Left colon (tissue), 2 donors: ENCODE results near the gene ELOA2. TPM values are rescaled to one million over a fixed set of nuclear protein-coding genes. Genes with fewer than 3 reads are reported as not detected.
"Not testable (repeated sequence)": the region's sequence is repeated elsewhere in the genome, so short reads cannot be mapped to it uniquely, and the experiment has no call there.

Source experiments
- ATAC-seq: fragments of 200-7000 bp; cut with Tn5 transposase; one replicate; pipeline ENCODE4 v1.9.1; 2020; ENCODE audit warnings: mild to moderate bottlenecking, moderate library complexity
- DNase-seq, 2 donors: peaks; one replicate each; pipeline ENCODE4 v3.0.0-alpha.2; 2020
- intact Hi-C, 2 donors: fragments of 100-400 bp; cut with DNase I in 1 of 2; cut with micrococcal nuclease in 1 of 2; formaldehyde crosslinking; loops; one replicate each; pipeline versions ENCODE4 v1.11.2 to v1.14.0; 2022; cut with DNase I, micrococcal nuclease
- total RNA-seq, 2 donors: library from RNA; stranded (reverse); fragmentation: NEBNext Ultra II Directional; extraction: Animal tissue kit (Norgen Biotek cat#: 25700); gene quantifications; one replicate each; pipeline ENCODE4 v1.2.1, GENCODE V29; 2021
- donor health status: DM: no; HTN: no; CAD: no.
- donor health status: DM: yes; HTN: yes; CAD: no.

Gene ELOA2
- total RNA-seq, 2 donors from 2014 or later = not detected

- ATAC-seq = peak; percentile 28
- DNase-seq, intact Hi-C loops: not testable (repeated sequence)
Observed at GRCh38 chr18:47023769-47024465, 11.5 kb downstream of the ELOA2 start.

DNA sequence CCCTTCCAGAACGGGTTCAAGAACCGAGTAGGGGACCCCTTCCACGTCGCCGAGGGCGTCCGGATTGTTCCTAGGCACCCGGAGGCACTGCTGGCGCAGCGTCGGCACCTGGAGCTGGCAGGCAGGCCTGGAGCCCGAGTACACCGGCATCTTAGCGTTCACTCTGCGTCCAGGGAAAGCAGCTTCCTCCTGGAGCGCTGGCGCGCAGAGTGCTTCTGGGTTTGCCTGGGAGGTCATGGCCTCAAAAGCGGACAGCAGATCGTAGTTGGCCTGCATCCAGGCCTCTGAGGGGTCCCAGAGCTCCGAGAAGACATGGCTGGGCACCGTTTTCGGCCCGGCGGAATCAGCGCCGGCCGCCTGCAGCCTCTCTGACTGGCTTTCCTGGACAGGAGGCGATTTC lies 12.6 kb downstream of the ELOA2 start:
- intact Hi-C loops, ATAC-seq: not testable (repeated sequence)

GRCh38 chr18:47020757-47021156 lies 14.7 kb downstream of the ELOA2 start:
- ATAC-seq, intact Hi-C loops, DNase-seq: not testable (repeated sequence)

More for the DNA sequence above, 12.6 kb downstream of the ELOA2 start:
- not testable (repeated sequence) for DNase-seq

- intact Hi-C loops, ATAC-seq, DNase-seq: not testable (repeated sequence)
Observed at GRCh38 chr18:47019870-47020269, 15.6 kb downstream of the ELOA2 start.

Other genes starting within 250 kb of the ELOA2 start
- gene PIAS2, start 118.1 kb downstream of the ELOA2 start, total RNA-seq = 10 to 100 TPM; 33.0 to 33.1 TPM
- 1 to 10 TPM; 2.1 to 3.7 TPM for gene KATNAL2, start 118.0 kb downstream of the ELOA2 start, total RNA-seq
- 10 to 100 TPM; 34.5 to 40.1 TPM for gene HDHD2, start 114.9 kb upstream of the ELOA2 start, total RNA-seq
- 10 to 100 TPM; 10.4 to 11.0 TPM for gene IER3IP1, start 140.7 kb upstream of the ELOA2 start, total RNA-seq
- gene SKOR2, start 216.0 kb upstream of the ELOA2 start, total RNA-seq = not detected